Measurements from ENCODE around the gene TMEM106B. TPM values are rescaled to one million over a fixed set of nuclear protein-coding genes. Genes with fewer than 3 reads are reported as not detected.

Gene TMEM106B
- total RNA-seq, 4 donors from 2014 or later = 31.4 to 57.5 (median 35.7) TPM

DNA sequence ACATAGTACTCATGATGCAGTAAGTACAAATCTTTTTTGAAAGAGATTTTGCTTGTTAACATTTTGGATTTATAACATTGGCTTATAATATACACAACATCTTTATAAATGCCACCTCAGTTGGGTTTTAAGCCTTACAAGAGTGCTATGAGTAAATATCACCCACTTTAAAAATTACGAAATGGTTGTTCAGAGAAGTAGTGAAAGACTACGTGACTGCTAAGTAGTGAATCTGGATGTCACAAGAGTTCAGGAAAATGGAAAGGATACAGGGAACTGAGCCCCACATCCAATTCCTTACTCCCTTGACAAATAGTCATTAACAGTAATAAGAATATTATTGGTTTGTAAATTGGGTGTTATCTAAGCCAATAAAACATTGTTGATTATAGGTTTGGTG, 20.0 kb downstream of the TMEM106B start:
- no peak for TF ChIP-seq EP300 (IDR thresholded peaks at IDR 0.05)
- no peak for TF ChIP-seq POLR2A (IDR thresholded peaks at IDR 0.05)
- TF ChIP-seq POLR2AphosphoS5 (IDR thresholded peaks at IDR 0.05) = no peak
- TF ChIP-seq, protein P1, sequence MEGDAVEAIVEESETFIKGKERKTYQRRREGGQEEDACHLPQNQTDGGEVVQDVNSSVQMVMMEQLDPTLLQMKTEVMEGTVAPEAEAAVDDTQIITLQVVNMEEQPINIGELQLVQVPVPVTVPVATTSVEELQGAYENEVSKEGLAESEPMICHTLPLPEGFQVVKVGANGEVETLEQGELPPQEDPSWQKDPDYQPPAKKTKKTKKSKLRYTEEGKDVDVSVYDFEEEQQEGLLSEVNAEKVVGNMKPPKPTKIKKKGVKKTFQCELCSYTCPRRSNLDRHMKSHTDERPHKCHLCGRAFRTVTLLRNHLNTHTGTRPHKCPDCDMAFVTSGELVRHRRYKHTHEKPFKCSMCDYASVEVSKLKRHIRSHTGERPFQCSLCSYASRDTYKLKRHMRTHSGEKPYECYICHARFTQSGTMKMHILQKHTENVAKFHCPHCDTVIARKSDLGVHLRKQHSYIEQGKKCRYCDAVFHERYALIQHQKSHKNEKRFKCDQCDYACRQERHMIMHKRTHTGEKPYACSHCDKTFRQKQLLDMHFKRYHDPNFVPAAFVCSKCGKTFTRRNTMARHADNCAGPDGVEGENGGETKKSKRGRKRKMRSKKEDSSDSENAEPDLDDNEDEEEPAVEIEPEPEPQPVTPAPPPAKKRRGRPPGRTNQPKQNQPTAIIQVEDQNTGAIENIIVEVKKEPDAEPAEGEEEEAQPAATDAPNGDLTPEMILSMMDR (IDR thresholded peaks at IDR 0.05) = no peak
- no peaks in the 10 kb centered on the region for H3K27me3 ChIP-seq
- 98% methylated on average over 2 of the region's 2 CpGs for WGBS
- H3K4me1 ChIP-seq = no peaks in the 10 kb centered on the region
- no peak overlapping the region for H3K27ac ChIP-seq
- H3K4me3 ChIP-seq = no peak overlapping the region
- H3K36me3 ChIP-seq = peaks cover 22% of the 10 kb centered on the region
- H3K9me3 ChIP-seq = no peaks in the 10 kb centered on the region
- DNase-seq (ENCODE audit: low spot score in 2 of 2) = no peak

GRCh38 chr7:12233175-12233574, 22.1 kb downstream of the TMEM106B start:
- no peaks in the 10 kb centered on the region for H3K27me3 ChIP-seq
- 85% methylated on average over 2 of the region's 2 CpGs for WGBS
- peaks cover 30% of the 10 kb centered on the region for H3K36me3 ChIP-seq
- H3K4me3 ChIP-seq = no peak overlapping the region
- no peaks in the 10 kb centered on the region for H3K9me3 ChIP-seq
- no peak for TF ChIP-seq EP300 (IDR thresholded peaks at IDR 0.05)
- no peak for TF ChIP-seq POLR2AphosphoS5 (IDR thresholded peaks at IDR 0.05)
- TF ChIP-seq, protein P1 (IDR thresholded peaks at IDR 0.05) = no peak
- no peak for TF ChIP-seq POLR2A (IDR thresholded peaks at IDR 0.05)
- DNase-seq (ENCODE audit: low spot score in 2 of 2) = no peak
- no peak overlapping the region for H3K27ac ChIP-seq
- no peaks in the 10 kb centered on the region for H3K4me1 ChIP-seq

GRCh38 chr7:12234334-12234865, 23.3 kb downstream of the TMEM106B start:
- no peak for TF ChIP-seq POLR2A (IDR thresholded peaks at IDR 0.05)
- TF ChIP-seq EP300 (IDR thresholded peaks at IDR 0.05) = no peak
- TF ChIP-seq POLR2AphosphoS5 (IDR thresholded peaks at IDR 0.05) = no peak
- TF ChIP-seq, protein P1 (IDR thresholded peaks at IDR 0.05) = no peak
- peaks cover 32% of the 10 kb centered on the region for H3K36me3 ChIP-seq
- no peak overlapping the region for H3K27ac ChIP-seq
- no peak for DNase-seq (ENCODE audit: low spot score in 2 of 2)
- no peaks in the 10 kb centered on the region for H3K27me3 ChIP-seq
- no peaks in the 10 kb centered on the region for H3K4me1 ChIP-seq
- 92% methylated on average over 2 of the region's 2 CpGs for WGBS
- no peak overlapping the region for H3K4me3 ChIP-seq
- H3K9me3 ChIP-seq = no peaks in the 10 kb centered on the region

GRCh38 chr7:12235970-12236369, 24.9 kb downstream of the TMEM106B start:
- DNase-seq (ENCODE audit: low spot score in 2 of 2) = no peak
- 97% methylated on average over 1 of the region's 1 CpG for WGBS
- Histone ChIP-seq H3K27me3 (no peaks in the 10 kb centered on the region), H3K4me1 (no peaks in the 10 kb centered on the region), H3K27ac (no peak overlapping the region), H3K36me3 (peaks cover 27% of the 10 kb centered on the region), H3K9me3 (no peaks in the 10 kb centered on the region), H3K4me3 (no peak overlapping the region)
- TF ChIP-seq, protein P1 (IDR thresholded peaks at IDR 0.05) = no peak
- TF ChIP-seq POLR2AphosphoS5 (IDR thresholded peaks at IDR 0.05) = no peak
- TF ChIP-seq POLR2A (IDR thresholded peaks at IDR 0.05) = no peak
- no peak for TF ChIP-seq EP300 (IDR thresholded peaks at IDR 0.05)

GRCh38 chr7:12237007-12237406, 25.9 kb downstream of the TMEM106B start:
- H3K4me3 ChIP-seq = no peak overlapping the region
- H3K27ac ChIP-seq = no peak overlapping the region
- 94% methylated on average over 1 of the region's 1 CpG for WGBS
- no peak for DNase-seq (ENCODE audit: low spot score in 2 of 2)
- H3K27me3 ChIP-seq = no peaks in the 10 kb centered on the region
- no peak for TF ChIP-seq POLR2A (IDR thresholded peaks at IDR 0.05)
- TF ChIP-seq, protein P1 (IDR thresholded peaks at IDR 0.05) = no peak
- no peak for TF ChIP-seq POLR2AphosphoS5 (IDR thresholded peaks at IDR 0.05)
- no peak for TF ChIP-seq EP300 (IDR thresholded peaks at IDR 0.05)
- H3K4me1 ChIP-seq = no peaks in the 10 kb centered on the region
- H3K9me3 ChIP-seq = no peaks in the 10 kb centered on the region
- peaks cover 21% of the 10 kb centered on the region for H3K36me3 ChIP-seq

Data from suprapubic skin (tissue), 4 donors.